WI38 (cell line): Measurements from ENCODE around the gene ZNF587B.
"Not testable (repeated sequence)": the region's sequence is repeated elsewhere in the genome, so short reads cannot be mapped to it uniquely, and the experiment has no call there.

Source experiments
- H3K4me3 ChIP-seq: 2 replicates; pipeline ENCODE4 v1.5.1; 2011; ENCODE audit warnings: low read depth, mild to moderate bottlenecking, control low read depth, low read length
- TF ChIP-seq, protein P1 (sequence below): IDR thresholded peaks from 2 replicates; pipeline ENCODE4 v1.5.1; 2012; ENCODE audit warnings: low read depth, mild to moderate bottlenecking, control low read depth, low read length

Gene ZNF587B

DNA sequence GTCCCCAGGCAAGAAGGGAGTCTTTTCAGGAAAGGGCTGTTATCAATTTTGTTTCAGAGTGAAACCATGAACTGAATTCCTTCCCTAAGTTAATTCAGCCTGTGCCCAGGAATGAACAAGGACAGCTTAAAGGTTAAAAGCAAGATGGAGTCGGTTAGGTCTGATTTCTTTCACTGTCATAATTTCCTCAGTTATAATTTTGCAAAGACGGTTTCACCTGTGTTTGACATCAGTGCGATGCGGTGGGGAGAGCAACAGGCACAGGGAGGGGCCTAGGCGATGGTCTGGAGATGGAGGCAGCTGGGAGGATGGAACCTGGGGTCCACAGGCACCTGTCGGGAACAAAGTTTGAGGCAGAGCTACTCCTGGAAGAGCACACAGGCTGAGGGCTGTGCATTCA is 9.5 kb upstream of the ZNF587B start:
- H3K4me3 ChIP-seq: peak overlapping the region; percentile 85
- TF ChIP-seq, protein P1, sequence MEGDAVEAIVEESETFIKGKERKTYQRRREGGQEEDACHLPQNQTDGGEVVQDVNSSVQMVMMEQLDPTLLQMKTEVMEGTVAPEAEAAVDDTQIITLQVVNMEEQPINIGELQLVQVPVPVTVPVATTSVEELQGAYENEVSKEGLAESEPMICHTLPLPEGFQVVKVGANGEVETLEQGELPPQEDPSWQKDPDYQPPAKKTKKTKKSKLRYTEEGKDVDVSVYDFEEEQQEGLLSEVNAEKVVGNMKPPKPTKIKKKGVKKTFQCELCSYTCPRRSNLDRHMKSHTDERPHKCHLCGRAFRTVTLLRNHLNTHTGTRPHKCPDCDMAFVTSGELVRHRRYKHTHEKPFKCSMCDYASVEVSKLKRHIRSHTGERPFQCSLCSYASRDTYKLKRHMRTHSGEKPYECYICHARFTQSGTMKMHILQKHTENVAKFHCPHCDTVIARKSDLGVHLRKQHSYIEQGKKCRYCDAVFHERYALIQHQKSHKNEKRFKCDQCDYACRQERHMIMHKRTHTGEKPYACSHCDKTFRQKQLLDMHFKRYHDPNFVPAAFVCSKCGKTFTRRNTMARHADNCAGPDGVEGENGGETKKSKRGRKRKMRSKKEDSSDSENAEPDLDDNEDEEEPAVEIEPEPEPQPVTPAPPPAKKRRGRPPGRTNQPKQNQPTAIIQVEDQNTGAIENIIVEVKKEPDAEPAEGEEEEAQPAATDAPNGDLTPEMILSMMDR: no peak

- H3K4me3 ChIP-seq: not testable (repeated sequence)
These were observed 9.0 kb upstream of the ZNF587B start for GRCh38 chr19:57821095-57821494.

DNA sequence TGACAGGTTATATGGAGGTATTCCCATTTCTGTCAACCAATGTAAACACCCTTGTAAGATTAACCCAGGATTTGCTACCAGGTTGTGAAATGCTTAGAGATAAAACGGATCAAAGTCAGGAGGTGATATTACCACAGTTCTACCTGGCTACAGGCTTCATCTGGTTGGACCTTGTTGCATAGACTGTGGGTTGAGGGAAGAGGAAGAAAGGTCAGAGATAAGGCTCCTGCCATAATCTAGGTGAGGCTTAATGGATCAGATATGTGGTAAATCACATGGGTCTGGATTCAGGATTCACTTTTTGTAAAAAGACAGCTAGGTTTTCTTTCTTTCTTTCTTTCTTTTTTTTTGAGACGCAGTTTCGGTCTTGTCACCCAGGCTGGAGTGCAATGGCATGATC is 8.6 kb upstream of the ZNF587B start:
- not testable (repeated sequence) for H3K4me3 ChIP-seq

GRCh38 chr19:57823155-57823554 is 6.9 kb upstream of the ZNF587B start:
- not testable (repeated sequence) for H3K4me3 ChIP-seq

GRCh38 chr19:57823608-57824007 is 6.5 kb upstream of the ZNF587B start:
- H3K4me3 ChIP-seq: not testable (repeated sequence)

DNA sequence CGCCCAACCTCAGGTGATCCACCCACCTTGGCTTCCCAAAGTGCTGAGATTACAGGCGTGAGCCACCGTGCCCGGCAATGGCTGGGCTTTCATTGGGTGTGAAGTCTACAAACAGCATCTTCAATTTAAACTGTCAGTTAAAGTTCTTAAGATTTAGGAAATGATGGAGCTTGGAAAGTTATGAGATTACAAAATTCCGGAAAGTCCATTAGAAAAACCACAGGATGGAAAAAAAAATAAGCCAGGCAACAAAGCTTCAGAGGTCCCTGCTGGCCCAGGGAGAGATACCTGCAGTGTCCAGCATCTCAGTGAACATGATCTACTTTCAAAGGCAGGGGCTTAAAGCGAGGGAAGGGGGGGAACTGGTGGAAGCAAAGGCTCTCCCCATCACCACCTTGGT is 4.6 kb upstream of the ZNF587B start:
- H3K4me3 ChIP-seq: no peak overlapping the region
- TF ChIP-seq, protein P1: no peak

DNA sequence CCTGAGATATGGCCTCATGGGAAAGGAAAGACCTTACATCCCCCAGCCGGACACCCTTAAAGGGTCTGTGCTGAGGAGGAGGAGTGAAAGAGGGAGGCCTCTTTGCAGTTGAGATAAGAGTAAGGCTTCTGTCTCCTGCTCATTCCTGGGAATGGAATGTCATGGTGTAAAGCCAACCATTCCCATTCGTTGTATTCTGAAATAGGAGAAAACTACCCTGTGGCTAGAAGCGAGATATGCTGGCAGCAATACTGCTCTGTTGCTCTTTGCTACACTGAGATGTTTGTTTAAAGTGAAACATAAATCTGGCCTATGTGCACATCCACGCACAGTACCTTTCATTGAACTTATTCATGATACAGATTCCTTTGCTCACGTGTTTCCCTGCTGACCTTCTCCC is 783 bp upstream of the ZNF587B start:
- TF ChIP-seq, protein P1: no peak
- no peak overlapping the region for H3K4me3 ChIP-seq

DNA sequence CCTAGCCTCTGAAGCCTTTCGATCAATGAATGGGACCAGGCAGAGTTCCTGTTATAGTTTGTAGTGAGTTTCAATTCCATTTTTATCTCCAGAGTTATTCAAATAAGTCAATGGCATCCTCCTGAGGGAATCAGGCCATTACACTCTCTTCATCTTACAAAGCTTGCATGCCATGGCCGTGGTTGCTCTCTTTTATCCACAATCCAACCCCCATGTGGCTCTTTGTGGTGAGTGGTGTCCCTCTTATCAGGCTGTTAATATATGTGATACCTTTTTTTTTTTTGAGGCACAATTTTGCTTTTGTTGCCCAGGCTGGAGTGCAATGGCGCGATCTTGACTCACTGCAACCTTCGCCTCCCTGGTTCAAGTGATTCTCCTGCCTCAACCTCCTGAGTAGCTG is 6.9 kb downstream of the ZNF587B start:
- H3K4me3 ChIP-seq: not testable (repeated sequence)

DNA sequence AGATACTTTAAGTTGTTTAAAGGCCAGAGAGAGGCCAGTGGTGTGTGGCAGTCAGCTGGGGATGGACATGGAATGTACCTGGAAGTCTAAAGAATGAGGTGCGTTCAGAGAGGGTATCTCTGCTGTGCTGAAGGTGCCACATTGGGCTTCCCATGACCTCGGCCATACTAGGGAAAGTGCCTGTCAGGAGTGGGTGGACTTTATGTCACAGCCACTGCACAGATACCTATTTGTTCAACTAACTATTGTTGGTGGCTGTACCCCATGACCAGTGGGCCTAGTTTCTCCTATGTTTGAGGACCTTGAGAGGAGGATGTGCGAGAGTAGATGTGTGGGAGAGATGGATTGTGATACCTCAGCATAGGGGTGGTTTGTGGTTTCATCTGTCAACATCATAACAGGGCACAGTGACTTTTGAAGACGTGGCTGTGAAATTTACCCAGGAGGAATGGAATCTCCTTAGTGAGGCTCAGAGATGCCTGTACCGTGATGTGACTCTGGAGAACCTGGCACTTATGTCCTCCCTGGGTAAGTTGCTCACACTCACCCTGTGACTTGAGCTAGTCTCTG is 8.6 kb downstream of the ZNF587B start:
- H3K4me3 ChIP-seq: not testable (repeated sequence)

- TF ChIP-seq, protein P1: no peak
- H3K4me3 ChIP-seq: no peak overlapping the region
These were observed 11.1 kb downstream of the ZNF587B start for GRCh38 chr19:57841122-57841763.

GRCh38 chr19:57847164-57847563 is 17.1 kb downstream of the ZNF587B start:
- not testable (repeated sequence) for H3K4me3 ChIP-seq

GRCh38 chr19:57849162-57849665 is 19.1 kb downstream of the ZNF587B start:
- H3K4me3 ChIP-seq: peak overlapping the region; percentile 82; the same call in 1 of the 2 replicates

- peak within 1 kb of the TSS; percentile 82 for H3K4me3 ChIP-seq
These were observed 19.8 kb downstream of the ZNF587B start, which contains the start of gene ZNF587 for GRCh38 chr19:57849666-57850473. Gene ZNF587 (plus strand): TSS chr19:57849859. CDS start chr19:57850039, 180 bp downstream.
